SJSA1 (cell line): Measurements from ENCODE around the gene GUCA2B. TPM values are rescaled to one million over a fixed set of nuclear protein-coding genes. Genes with fewer than 3 reads are reported as not detected.

ENCODE experiments used
- DNase-seq, 2 experiments: peaks; one replicate each; pipeline ENCODE4 v3.0.0-alpha.2; 2015 to 2020; ENCODE audit warnings: low spot score in 2 of 2, low read depth in 1 of 2
- H3K27ac ChIP-seq: fragments of 250-450 bp; sonication (Bioruptor Pico); 2 replicates; pipeline ENCODE4 v1.5.1; 2020; ENCODE audit warnings: mild to moderate bottlenecking, moderate library complexity
- H3K27me3 ChIP-seq: fragments of 250-450 bp; sonication (Bioruptor Pico); replicated peaks from 2 replicates; pipeline ENCODE4 v1.5.1; 2020; ENCODE audit warnings: mild to moderate bottlenecking, moderate library complexity
- H3K36me3 ChIP-seq: fragments of 250-450 bp; sonication (Bioruptor Pico); 2 replicates; pipeline ENCODE4 v1.5.1; 2020; ENCODE audit warnings: mild to moderate bottlenecking
- H3K4me1 ChIP-seq: fragments of 250-450 bp; sonication (Bioruptor Pico); replicated peaks from 2 replicates; pipeline ENCODE4 v1.6.1; 2021; ENCODE audit warnings: mild to moderate bottlenecking
- H3K4me3 ChIP-seq: fragments of 250-450 bp; sonication (Bioruptor Pico); 2 replicates; pipeline ENCODE4 v1.5.1; 2020; ENCODE audit warnings: mild to moderate bottlenecking
- H3K9me3 ChIP-seq: fragments of 250-450 bp; sonication (Bioruptor Pico); replicated peaks from 2 replicates; pipeline ENCODE4 v1.5.1; 2020; ENCODE audit warnings: mild to moderate bottlenecking
- total RNA-seq: library from RNA; depleted of rRNA; stranded (reverse); fragments of >200 nt; shearing (Covaris generic); gene quantifications from 2 replicates; pipeline ENCODE4 v1.2.3, GENCODE V29; 2014; rRNA removed

Gene GUCA2B
- total RNA-seq, 1 experiment from 2014 or later = not detected

- Histone ChIP-seq H3K27me3 (no peaks in the 10 kb centered on the region), H3K9me3 (no peaks in the 10 kb centered on the region), H3K36me3 (peaks cover 21% of the 10 kb centered on the region), H3K4me1 (no peaks in the 10 kb centered on the region), H3K4me3 (no peak overlapping the region), H3K27ac (no peak overlapping the region)
- no peak for DNase-seq
These were observed 48.8 kb downstream of the GUCA2B start for GRCh38 chr1:42201986-42202385.

Other genes starting within 250 kb of the GUCA2B start
- gene HIVEP3, start 234.5 kb upstream of the GUCA2B start, total RNA-seq = 1.3 and 2.2 TPM in 2 replicates
- not detected in 2 replicates for gene GUCA2A, start 11.3 kb downstream of the GUCA2B start, total RNA-seq
- gene FOXJ3, start 181.8 kb downstream of the GUCA2B start, total RNA-seq = 27.9 and 32.3 TPM in 2 replicates
- under 0.01 TPM in 1 of 2 replicates, not detected in the other for gene RIMKLA, start 227.4 kb downstream of the GUCA2B start, total RNA-seq